Esophagus mucosa (tissue), 1 donor: Measurements from ENCODE around the gene DHFR. TPM values are rescaled to one million over a fixed set of nuclear protein-coding genes. Genes with fewer than 3 reads are reported as not detected.
"Not testable (repeated sequence)": the region's sequence is repeated elsewhere in the genome, so short reads cannot be mapped to it uniquely, and the experiment has no call there.

Source experiments
- ATAC-seq: fragments of 200-7000 bp; cut with Tn5 transposase; one replicate; pipeline ENCODE4 v1.9.1; 2020
- total RNA-seq: library from RNA; stranded (reverse); gene quantifications from one replicate; pipeline ENCODE4 v1.2.4, GENCODE V29; 2023
- donor health status: DM: yes; HTN: yes; CAD: no.

Gene DHFR
- total RNA-seq: 15.2 TPM

GRCh38 chr5:80654391-80655230, at the start of gene DHFR, which contains the start of gene MSH3:
Gene DHFR, minus strand, starts transcription at chr5:80654983. Its CDS starts 494 bp downstream, at chr5:80654489.
Gene MSH3, plus strand, starts transcription at chr5:80654652. Its CDS starts 76 bp downstream, at chr5:80654728.
- ATAC-seq: peak; percentile 81

- ATAC-seq: no peak
These were observed 49.4 kb upstream of the DHFR start for GRCh38 chr5:80704221-80704620.

GRCh38 chr5:80703747-80704146, 49.0 kb upstream of the DHFR start:
- no peak for ATAC-seq

DNA sequence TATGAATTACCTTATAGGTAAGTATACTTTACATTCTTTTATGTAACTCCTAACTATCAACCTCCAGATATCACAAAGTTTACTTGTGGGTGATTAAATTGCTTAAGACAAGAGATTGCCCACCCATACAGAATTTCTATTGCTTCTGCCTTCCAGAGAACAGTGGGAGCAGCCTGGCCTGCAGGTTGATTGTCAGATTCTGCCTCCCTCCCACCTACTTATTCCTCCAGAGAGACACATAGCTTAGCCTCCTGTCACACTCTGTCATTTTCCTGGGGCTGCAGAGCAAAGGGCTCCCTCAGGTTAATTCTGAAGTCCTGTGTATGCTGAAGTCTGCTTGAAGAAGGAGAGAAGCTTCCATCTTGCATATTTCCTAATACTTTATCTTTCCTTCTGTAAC, 48.5 kb upstream of the DHFR start:
- no peak for ATAC-seq

GRCh38 chr5:80701597-80701996, 46.8 kb upstream of the DHFR start:
- ATAC-seq: no peak

DNA sequence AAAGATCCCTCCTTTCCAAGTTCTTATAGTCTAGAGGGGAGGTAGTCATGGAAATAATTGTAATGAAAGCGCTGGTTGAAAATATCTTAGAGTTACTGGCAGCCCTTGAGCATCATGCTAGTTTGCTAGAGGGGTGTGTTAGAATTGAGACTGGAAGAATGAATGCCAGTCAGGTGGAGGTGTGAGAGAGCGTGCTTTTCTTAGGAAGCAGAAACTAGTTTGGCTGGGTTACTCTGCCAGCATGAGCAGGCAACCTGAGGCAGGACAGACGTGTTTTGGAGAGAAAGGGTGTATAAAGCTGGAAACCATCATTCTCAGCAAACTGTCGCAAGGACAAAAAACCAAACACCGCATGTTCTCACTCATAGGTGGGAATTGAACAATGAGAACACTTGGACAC, 43.6 kb upstream of the DHFR start:
- peak; percentile 83 for ATAC-seq

DNA sequence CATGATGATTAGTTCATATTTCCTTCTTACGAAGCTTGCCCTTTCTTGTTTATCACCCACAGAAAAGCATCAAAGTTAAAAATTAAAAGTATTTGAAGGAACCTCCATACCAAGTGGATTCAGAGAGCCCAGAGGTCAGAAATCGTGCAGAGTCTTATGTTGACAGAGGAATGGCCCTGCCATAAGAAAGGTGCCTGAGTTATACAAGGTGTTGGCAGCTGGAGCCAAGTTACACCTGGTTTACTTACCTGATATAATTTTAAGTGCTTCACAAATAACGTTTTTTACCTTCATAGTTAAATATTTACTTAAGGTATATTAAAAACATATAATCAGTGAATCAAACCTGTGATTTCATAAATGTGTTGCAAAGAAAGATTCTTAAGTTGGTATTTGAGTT, 42.3 kb upstream of the DHFR start:
- no peak for ATAC-seq

DNA sequence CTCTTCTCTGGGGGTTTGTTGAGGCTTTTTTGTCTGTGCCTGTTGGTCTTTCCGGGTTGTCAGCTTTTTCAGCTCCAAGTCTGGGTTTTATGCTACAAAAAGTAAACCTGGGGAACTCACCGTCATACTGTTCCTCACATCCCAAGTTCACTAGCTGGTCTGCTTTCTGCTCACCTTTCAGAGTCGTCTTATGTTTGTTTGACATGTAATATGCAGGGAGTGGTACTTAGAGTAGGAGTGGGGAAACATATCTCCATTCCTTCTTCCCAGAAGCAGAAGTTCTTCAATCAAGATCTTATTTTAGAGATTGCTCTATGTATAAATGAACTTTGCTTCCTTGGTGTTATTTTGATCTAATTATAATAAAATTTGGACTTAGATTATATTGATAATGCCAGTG, 41.7 kb upstream of the DHFR start:
- ATAC-seq: no peak

DNA sequence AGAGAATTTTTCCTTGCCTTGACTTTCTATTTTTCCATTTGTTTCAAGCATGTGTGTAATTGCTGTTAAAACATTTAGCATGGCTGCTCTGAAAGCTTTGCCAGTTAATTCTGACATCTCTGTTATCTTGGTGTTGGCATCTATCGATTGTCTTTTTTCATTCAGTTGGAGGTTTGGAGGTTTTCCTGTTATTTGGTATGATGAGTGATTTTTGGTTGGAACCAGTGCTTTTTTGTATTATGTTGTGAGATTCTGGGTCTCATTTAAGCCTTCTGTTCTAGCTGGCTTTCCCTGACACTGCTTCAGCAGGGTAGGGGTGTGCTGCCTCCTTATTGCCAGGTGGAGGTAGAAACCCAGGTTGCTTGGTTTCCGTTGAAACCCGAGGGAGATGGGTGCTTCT, 40.9 kb upstream of the DHFR start:
- no peak for ATAC-seq

DNA sequence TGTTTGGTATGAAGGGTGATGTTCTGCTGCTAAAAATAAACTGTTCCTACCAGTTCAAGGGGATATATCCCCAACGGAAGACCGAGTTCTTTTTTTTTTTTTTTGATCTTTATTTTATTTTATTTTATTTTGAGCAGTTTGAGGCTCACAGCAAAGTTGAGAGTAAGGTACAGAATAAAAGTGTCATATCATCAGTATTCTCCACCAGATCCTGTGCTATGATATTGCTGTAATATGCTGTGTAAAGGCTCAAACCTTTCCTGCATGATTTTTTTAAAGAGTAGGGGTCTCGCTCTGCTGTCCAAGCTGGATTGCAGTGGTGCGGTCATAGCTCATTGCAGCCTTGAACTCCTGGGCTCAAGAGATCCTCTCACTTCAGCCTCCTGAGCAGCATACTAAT, 34.8 kb upstream of the DHFR start:
- ATAC-seq: no peak

DNA sequence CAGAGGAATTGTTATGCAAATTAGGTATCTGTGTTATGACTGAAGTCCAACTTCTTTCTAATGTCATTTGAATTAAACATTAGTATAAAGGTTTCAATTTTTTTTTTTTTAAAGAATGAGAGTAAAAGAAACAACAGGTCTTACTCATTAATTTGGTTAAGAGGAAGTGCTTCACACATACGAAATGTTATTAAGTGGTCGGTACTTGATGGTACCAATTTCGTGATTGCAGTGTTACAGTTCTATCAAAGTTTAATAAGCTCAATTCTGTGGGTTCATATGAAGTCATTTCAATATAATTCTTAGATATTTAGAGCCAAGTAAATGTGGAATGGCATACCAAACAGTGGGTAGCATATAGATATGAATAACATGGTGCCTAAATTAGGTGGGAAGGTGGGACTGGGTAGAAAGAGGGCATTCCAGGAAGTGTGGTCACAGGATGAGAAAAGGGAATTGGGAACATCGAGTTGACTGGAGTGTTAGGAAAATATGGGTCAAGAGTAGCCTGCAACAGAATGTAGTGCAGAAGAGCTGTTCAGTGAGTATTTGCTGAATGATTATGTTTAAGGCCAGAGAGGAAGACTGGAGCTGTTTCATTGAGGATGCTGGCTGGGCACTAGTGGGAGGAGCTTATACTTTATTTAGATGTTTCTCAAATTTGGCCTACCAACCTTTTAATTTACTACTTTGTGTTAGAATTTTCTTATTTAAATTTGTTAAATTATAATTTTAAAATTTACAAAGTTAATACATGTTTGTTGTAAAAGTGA, 34.1 kb upstream of the DHFR start:
- no peak for ATAC-seq

DNA sequence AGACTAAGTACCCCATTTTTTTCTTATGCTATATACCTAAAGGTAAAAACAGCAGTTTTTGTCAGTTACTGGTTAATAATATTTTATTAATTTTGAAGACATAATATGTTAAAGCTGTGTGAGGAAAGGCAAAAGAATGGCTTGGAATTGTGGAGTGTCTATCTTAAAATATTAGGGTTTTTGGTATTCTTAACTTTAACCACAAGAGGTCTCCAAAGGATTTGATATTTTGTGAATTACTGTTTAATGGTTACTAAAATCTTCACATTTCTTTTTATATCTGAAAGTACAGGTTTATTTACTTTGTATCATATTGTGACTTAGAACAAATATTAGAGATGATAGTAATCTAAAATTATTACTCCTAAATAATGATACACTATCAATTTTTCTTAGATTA, 32.0 kb upstream of the DHFR start:
- no peak for ATAC-seq

DNA sequence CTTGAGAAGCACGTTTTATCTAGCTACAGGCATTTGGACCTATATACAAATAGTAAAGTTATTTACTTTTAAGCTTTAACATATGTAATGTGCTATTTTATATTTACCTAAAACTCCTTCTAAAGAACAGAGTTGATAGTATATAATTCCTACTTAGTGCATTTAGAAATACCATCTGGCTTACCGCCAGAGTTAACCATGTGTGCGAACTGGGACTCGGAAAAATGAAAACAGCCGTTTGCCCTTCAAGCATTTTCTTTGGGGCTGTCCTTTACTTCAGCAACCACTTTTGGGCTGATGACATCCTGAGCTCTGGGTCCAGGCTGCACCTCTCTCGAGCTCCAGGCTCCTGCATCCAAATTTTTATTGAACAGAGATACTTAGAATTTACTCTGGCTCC, 21.9 kb upstream of the DHFR start:
- no peak for ATAC-seq

DNA sequence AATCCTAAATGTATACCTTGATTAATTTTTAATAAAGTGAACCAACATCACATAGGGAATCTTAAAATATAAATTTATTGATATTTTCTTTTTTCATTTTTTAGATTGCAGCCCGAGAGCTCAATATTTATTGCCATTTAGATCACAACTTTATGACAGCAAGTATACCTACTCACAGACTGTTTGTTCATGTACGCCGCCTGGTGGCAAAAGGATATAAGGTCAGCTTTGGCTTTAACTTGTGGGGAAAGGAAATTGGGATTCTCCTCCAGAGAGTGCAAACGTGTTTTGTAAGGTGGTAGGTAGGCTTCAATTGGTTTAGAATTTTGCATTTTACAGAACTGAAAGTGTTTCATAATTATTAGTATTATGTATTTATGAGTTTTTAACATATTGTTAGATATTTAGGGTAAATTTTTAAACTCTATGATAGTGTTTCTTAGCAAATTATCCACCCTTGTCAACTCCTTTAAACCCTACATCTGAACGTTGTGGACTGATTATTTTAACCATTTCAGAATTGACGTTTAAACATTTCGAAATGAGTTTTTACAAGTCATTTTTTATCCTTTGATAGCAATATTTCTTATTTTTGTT, 17.5 kb upstream of the DHFR start:
- ATAC-seq: peak; percentile 40

DNA sequence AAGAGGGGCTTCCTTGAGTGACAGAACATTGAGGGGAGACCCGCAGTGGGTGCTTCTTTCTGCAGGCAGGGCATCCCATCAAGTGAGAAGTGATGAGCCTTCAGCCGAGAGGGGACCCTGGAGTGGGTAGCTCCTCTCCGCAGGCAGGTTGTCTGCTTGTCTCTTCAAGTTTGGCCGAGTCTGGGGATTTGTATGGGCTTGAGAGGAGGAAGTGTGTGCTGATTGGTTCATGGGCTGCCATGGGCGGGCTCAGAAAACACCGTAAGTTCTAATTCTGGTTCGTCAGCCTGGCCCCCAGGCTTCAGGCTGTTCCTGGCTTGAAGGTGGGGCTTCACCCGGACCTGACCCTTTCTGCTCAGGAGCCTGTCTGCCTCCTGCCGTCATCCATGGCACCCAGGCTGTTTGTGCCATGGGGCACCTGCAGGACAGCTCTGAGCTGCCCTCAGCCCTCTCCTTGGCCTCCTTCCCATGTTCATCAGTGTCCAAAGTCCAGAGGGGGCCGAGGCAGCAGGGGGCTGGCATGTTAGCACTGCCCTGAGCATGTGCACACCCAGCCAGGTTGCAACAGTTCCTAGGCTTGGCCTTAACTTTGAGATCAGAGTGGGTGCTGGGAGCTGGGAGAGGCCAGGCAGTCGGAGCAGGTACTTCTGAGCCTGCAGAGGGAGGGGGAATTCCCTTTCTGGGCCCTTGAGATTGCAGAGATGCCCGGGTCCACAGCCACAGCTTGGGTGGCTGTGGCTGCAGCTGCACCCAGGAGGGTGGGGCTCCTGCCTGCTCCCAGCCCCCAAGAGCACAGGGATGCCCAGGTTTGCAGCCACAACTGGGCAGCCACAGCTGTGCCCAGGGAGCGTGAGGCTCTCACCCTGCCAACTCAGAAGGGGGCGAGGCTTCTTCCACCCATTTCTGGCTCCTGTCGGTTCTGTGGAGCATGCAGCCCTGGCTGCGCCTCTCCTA, 13.5 kb upstream of the DHFR start:
- ATAC-seq: peak; percentile 93

GRCh38 chr5:80667384-80667783, 12.6 kb upstream of the DHFR start:
- ATAC-seq: peak; percentile 7

DNA sequence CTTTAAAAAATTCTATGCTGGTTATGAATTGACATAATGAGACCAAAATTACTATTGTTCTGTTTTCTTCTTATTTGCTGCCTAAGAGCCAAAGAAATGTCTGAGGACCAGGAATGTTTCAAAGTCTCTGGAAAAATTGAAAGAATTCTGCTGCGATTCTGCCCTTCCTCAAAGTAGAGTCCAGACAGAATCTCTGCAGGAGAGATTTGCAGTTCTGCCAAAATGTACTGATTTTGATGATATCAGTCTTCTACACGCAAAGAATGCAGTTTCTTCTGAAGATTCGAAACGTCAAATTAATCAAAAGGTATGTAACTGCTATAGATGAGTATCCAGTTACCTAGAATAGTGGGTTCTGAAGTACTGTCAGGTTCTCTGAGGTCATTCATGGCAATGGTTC, 10.3 kb upstream of the DHFR start:
- no peak for ATAC-seq

DNA sequence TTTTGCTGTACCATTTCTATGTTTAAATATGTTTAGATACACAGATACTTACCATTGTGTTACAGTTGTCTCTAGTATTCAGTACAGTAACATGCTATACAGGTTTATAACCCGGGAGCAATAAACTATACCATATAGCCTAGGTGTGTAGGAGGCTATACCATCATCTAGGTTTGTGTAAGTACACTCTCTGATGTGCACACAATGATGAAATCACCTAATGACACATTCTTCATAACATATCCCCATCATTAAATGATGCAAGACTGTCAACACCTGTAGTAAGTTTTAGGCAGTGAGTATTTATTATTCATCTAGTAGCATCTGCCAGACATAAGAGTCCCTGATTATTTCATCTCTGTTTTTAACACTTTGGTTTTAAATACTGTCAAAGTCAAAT, 7.3 kb upstream of the DHFR start:
- ATAC-seq: peak; percentile 96

GRCh38 chr5:80660661-80661060, 5.9 kb upstream of the DHFR start:
- ATAC-seq: not testable (repeated sequence)

GRCh38 chr5:80659106-80659505, 4.3 kb upstream of the DHFR start:
- no peak for ATAC-seq

- no peak for ATAC-seq
These were observed 1.6 kb upstream of the DHFR start for GRCh38 chr5:80656425-80656824.

- no peak for ATAC-seq
These were observed 520 bp upstream of the DHFR start for GRCh38 chr5:80655231-80655774.
